K562 (cell line): ENCODE measurements around the gene ITGAE. TPM values are rescaled to one million over a fixed set of nuclear protein-coding genes. Genes with fewer than 3 reads are reported as not detected.

Experiments
- ADNP ChIP-seq: fragments of 200-800 bp; sonication (Bioruptor generic); IDR thresholded peaks from 2 replicates; pipeline ENCODE4 v1.6.1; 2016; ENCODE audit warnings: missing genetic modification characterization, missing compliant biosample characterization
- CBFA2T3 ChIP-seq: fragments of 450-650 bp; IDR thresholded peaks from 2 replicates; pipeline ENCODE4 v1.6.1; 2017
- EGR1 ChIP-seq: fragments of 450-650 bp; conservative IDR thresholded peaks from 2 replicates; pipeline ENCODE4 v1.6.1; 2017; ENCODE audit warnings: mild to moderate bottlenecking
- EP300 ChIP-seq: IDR thresholded peaks from 2 replicates; pipeline ENCODE4 v1.6.1; 2012; ENCODE audit warnings: low read length, improper control_type of control experiment
- GABPA ChIP-seq: fragments of 200-800 bp; sonication (Bioruptor generic); conservative IDR thresholded peaks from 2 replicates; pipeline ENCODE4 v1.6.1; 2016; ENCODE audit warnings: low read depth, missing genetic modification characterization, missing compliant biosample characterization
- HDAC1 ChIP-seq, 2 experiments: fragments of 450-650 bp; IDR thresholded peaks; 2 replicates each; pipeline ENCODE4 v1.6.1; 2016 to 2017; ENCODE audit warnings: inconsistent platforms in 1 of 2, mild to moderate bottlenecking in 1 of 2, moderate library complexity in 1 of 2
- L3MBTL2 ChIP-seq: fragments of 450-650 bp; IDR thresholded peaks from 2 replicates; pipeline ENCODE4 v1.6.1; 2016; ENCODE audit warnings: mild to moderate bottlenecking, moderate library complexity
- LEF1 ChIP-seq: fragments of 450-650 bp; IDR thresholded peaks from 2 replicates; pipeline ENCODE4 v1.6.1; 2016; ENCODE audit warnings: mild to moderate bottlenecking
- MGA ChIP-seq: fragments of 450-650 bp; IDR thresholded peaks from 2 replicates; pipeline ENCODE4 v1.6.1; 2016; ENCODE audit warnings: mild to moderate bottlenecking, moderate library complexity
- MLLT1 ChIP-seq, 2 experiments: fragments of 450-650 bp; IDR thresholded peaks; 2 replicates each; pipeline ENCODE4 v1.6.1; 2016
- SMARCA4 ChIP-seq: fragments of 450-650 bp; IDR thresholded peaks from 2 replicates; pipeline ENCODE4 v1.6.1; 2016
- SOX6 ChIP-seq: fragments of 450-650 bp; IDR thresholded peaks from 2 replicates; pipeline ENCODE4 v1.6.1; 2014; ENCODE audit warnings: mild to moderate bottlenecking
- TAL1 ChIP-seq: fragments of 450-650 bp; IDR thresholded peaks from 2 replicates; pipeline ENCODE4 v1.6.1; 2016; ENCODE audit warnings: mild to moderate bottlenecking
- ZKSCAN3 ChIP-seq: fragments of 250-450 bp; sonication (Bioruptor Pico); IDR thresholded peaks from 2 replicates; pipeline ENCODE4 v1.4.0; 2020
- ZNF121 ChIP-seq: sonication (generic); formaldehyde crosslinking; conservative IDR thresholded peaks from 2 replicates; pipeline ENCODE4 v1.8.0; 2022; ENCODE audit warnings: missing genetic modification reagents
- ZNF197 ChIP-seq: fragments of 200-800 bp; sonication (Bioruptor generic); IDR thresholded peaks from 2 replicates; pipeline ENCODE4 v1.6.1; 2016; ENCODE audit warnings: low read depth, missing genetic modification characterization, missing compliant biosample characterization
- ZNF253 ChIP-seq: fragments of 250-450 bp; sonication (Bioruptor Pico); conservative IDR thresholded peaks from 2 replicates; pipeline ENCODE4 v1.6.1; 2021; ENCODE audit warnings: mild to moderate bottlenecking
- polyA plus RNA-seq, 8 experiments: library from polyadenylated mRNA; depleted of rRNA in 4 of 8; stranded (reverse) in 5 of 8; unstranded in 3 of 8; fragments of >200 nt; fragmentation: Nextera tagmentation in 2 of 8; fragmentation: Illumina TruSeq in 1 of 8; extraction: Ambion mirVana in 2 of 8; extraction: Trizol in 1 of 8; gene quantifications; 2 replicates each; pipeline versions ENCODE4 v1.2.1 to v1.2.3, GENCODE V29; 2011 to 2014; ENCODE audit warnings: inconsistent platforms in 1 of 8, missing spikeins in 1 of 8
- total RNA-seq, 7 experiments: library from RNA; depleted of rRNA in 6 of 7; stranded (reverse); fragments of >200 nt in 6 of 7; fragmentation: Illumina TruSeq in 2 of 7; extraction: Trizol in 2 of 7; gene quantifications; 2 replicates each; pipeline versions ENCODE4 v1.2.1 to v1.2.3, GENCODE V29; 2011 to 2021; ENCODE audit warnings: low replicate concordance in 1 of 7

The ITGAE gene
- total and polyA plus RNA-seq, 9 of the 15 experiments (the other 6 are each of a cell fraction or from before 2014, with no cell fraction given) = 14.8 to 160 (median 27.0) TPM

- peak; percentile 72; the same call in 1 of the 2 replicates for TF ChIP-seq EP300
- peak; percentile 61 for TF ChIP-seq L3MBTL2
- TF ChIP-seq MGA = peak; percentile 34; the same call in 1 of the 2 replicates
- peak; percentile 65; the same call in 1 of the 2 replicates for TF ChIP-seq SOX6
- peak in 1 of 2 experiments; percentile 84; a peak in 2 of 4 replicates for TF ChIP-seq MLLT1 (IDR thresholded peaks at IDR 0.05)
- TF ChIP-seq LEF1 = peak; percentile 63; the same call in 1 of the 2 replicates
- TF ChIP-seq EGR1 = peak; percentile 91
- no peak for TF ChIP-seq GABPA (tag)
- TF ChIP-seq ZNF121 = peak; percentile 80
- no peak for TF ChIP-seq ZKSCAN3
- TF ChIP-seq SMARCA4 = peak; percentile 74
- no peak for TF ChIP-seq ZNF253
- TF ChIP-seq TAL1 = peak; percentile 39
- TF ChIP-seq ZNF197 (CRISPR knock-in tag) = no peak
- TF ChIP-seq HDAC1 (IDR thresholded peaks at IDR 0.05) = peak in 1 of 2 experiments; percentile 59; a peak in 2 of 4 replicates
- peak; percentile 82 for TF ChIP-seq CBFA2T3
- peak; percentile 61; the same call in 1 of the 2 replicates for TF ChIP-seq ADNP (tag)
Observed at GRCh38 chr17:3712811-3713463, 88.1 kb downstream of the ITGAE start (continued).
